H1 (cell line): ENCODE measurements around the gene RNF145. TPM values are rescaled to one million over a fixed set of nuclear protein-coding genes. Genes with fewer than 3 reads are reported as not detected.

Source experiments
- ASH2L ChIP-seq: fragments of 200-600, 300-600 bp; sonication (generic); IDR thresholded peaks from one replicate; pipeline ENCODE4 v1.7.1; 2017; ENCODE audit warnings: low read length
- KDM5A ChIP-seq: fragments of 200-600 bp; IDR thresholded peaks from 2 replicates; pipeline ENCODE4 v1.7.1; 2012; ENCODE audit warnings: mild to moderate bottlenecking, low read length, inconsistent platforms, mixed read lengths
- RAD21 ChIP-seq, 2 experiments: IDR thresholded peaks in 1 of 2; conservative IDR thresholded peaks in 1 of 2; 2 replicates each; pipeline ENCODE4 v1.6.1; 2011; ENCODE audit warnings: low read depth in 2 of 2, low read length in 2 of 2, improper control_type of control experiment in 1 of 2, inconsistent platforms in 1 of 2, mild to moderate bottlenecking in 1 of 2, moderate library complexity in 1 of 2
- SIN3A ChIP-seq, 2 experiments: IDR thresholded peaks in 1 of 2; conservative IDR thresholded peaks in 1 of 2; 2 replicates each; pipeline ENCODE4 v1.6.1; 2011 to 2012; ENCODE audit warnings: low read length in 2 of 2, improper control_type of control experiment in 1 of 2, low read depth in 1 of 2, mild to moderate bottlenecking in 1 of 2
- SP4 ChIP-seq: IDR thresholded peaks from 2 replicates; pipeline ENCODE4 v1.6.1; 2012; ENCODE audit warnings: low read length, inconsistent platforms
- TAF1 ChIP-seq: IDR thresholded peaks from 2 replicates; pipeline ENCODE4 v1.6.1; 2011; ENCODE audit warnings: mild to moderate bottlenecking, low read depth, low read length
- polyA plus RNA-seq, 7 experiments: library from polyadenylated mRNA; depleted of rRNA in 3 of 7; stranded (reverse) in 5 of 7; unstranded in 2 of 7; fragments of >200 nt in 5 of 7; fragments of 200-250 nt in 2 of 7; gene quantifications; 1 replicate in 5 of 7; 2 replicates in 1 of 7; 4 replicates in 1 of 7; pipeline versions ENCODE4 v1.2.1 to v1.2.3, GENCODE V29; 2011 to 2013; ENCODE audit warnings: missing spikeins in 2 of 7, mixed read lengths in 2 of 7
- total RNA-seq: library from RNA; stranded (reverse); fragmentation: NEBNext Ultra II Directional; extraction: Animal tissue kit (Norgen Biotek cat#: 25700); gene quantifications from 2 replicates; pipeline ENCODE4 v1.2.1, GENCODE V29; 2021
- TF ChIP-seq, protein P1 (sequence below): IDR thresholded peaks from 2 replicates; pipeline ENCODE4 v1.6.1; 2012; ENCODE audit warnings: low read length, inconsistent platforms

RNF145 gene
- total and polyA plus RNA-seq, 2 of the 8 experiments (the other 6 are each of a cell fraction or from before 2014, with no cell fraction given), result 34.2 to 72.5 TPM

DNA sequence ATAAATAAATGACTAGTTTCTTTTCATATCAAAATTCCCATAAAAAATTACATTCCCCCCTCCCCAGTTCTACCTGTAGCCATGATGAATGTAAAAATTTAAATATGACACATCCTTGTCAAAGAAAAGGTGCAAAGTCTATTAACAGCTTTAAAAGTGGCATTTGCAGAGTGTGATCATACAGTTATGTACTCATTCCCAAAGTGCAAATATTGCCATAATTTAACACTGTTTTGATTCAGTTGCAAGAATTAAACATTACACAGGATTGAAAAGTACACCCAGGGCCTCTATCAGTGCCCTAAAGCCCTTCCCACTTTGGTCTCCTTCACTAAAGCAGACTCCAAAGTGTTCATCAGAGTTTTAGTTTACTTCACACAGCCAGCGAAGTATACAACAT, 51.8 kb downstream of the RNF145 start (continued):
- TF ChIP-seq ASH2L (no peak), TAF1 (no peak), SIN3A (conservative IDR thresholded peaks at IDR 0.05 in 1 of 2, IDR thresholded peaks at IDR 0.05 in 1 of 2; ENCODE audit: low read depth in 1 of 2, low read length in 2 of 2) (no peak), SP4 (no peak), RAD21 (IDR thresholded peaks at IDR 0.05 in 1 of 2, conservative IDR thresholded peaks at IDR 0.05 in 1 of 2; ENCODE audit: low read depth in 2 of 2, low read length in 2 of 2) (no peak), KDM5A (no peak)
- TF ChIP-seq, protein P1, sequence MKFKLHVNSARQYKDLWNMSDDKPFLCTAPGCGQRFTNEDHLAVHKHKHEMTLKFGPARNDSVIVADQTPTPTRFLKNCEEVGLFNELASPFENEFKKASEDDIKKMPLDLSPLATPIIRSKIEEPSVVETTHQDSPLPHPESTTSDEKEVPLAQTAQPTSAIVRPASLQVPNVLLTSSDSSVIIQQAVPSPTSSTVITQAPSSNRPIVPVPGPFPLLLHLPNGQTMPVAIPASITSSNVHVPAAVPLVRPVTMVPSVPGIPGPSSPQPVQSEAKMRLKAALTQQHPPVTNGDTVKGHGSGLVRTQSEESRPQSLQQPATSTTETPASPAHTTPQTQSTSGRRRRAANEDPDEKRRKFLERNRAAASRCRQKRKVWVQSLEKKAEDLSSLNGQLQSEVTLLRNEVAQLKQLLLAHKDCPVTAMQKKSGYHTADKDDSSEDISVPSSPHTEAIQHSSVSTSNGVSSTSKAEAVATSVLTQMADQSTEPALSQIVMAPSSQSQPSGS, result no peak
